GM21825 (cell line): ENCODE data around the gene ADIPOQ.
"Not testable (repeated sequence)": the region's sequence is repeated elsewhere in the genome, so short reads cannot be mapped to it uniquely, and the experiment has no call there.

Experiments used
- ATAC-seq: cut with Tn5 transposase; IDR thresholded peaks from one replicate; pipeline ENCODE4 v1.9.1; 2021; ENCODE audit warnings: mild to moderate bottlenecking, moderate library complexity; ENCODE audit not compliant: unreplicated experiment

ADIPOQ gene

DNA sequence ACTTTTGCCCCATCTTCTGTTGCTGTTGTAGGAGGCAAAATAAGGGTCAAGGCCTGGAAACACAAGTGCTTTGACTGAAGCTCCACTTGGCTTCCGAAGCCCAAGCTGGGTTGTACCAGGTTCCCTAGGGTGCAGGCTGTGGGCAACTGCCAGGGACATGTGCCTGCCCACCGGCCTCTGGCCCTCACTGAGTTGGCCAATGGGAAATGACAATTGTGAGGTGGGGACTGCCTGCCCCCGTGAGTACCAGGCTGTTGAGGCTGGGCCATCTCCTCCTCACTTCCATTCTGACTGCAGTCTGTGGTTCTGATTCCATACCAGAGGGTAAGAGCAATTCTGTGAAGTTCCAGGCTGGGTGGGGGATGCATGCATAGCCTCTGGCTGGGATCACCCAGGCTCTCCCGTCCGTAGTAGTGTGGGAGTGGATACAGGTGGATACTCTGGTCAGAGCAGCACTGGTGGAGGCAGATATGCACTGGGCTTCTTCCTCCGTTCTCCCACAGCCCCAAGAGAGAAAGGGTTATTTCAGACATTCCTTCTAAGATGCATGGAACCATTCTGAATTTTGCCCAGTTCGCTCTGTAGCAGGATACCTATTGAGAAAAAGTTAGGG is at the start of gene ADIPOQ:
TSS of gene ADIPOQ (plus strand) at position 285 of the 613 bp plus-strand sequence. CDS start 10,349 bp downstream, outside the sequence.
- no peak for ATAC-seq

DNA sequence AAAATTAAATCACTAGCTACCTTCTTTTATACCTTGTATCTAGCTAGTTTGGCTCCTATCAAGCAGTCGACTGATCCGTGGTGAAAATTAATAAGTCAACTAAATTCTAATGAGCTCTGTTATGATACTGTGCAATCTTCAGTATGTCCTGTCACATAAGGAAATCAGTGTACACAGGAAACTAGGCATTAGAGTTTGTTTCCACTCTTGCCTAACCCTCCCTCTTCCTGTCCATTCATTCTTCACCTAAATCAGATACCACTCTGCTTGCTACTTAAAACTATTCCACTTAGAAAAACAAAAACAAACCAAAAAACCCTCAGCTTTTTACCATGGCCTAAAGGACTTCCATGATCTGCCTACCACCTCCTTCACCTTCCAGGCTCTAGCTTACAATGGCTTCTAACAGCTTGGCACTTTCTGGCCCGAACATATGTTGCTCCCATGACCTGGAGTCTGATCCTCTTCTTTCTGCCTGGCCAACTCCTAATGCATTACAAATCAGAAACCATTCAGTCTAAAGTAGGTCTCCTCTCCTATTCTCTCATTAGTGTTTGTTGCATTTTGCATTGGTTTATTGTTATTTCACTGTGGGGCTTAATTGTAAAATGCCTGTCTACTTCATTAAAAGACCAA is 44.2 kb upstream of the ADIPOQ start:
- ATAC-seq, result no peak

DNA sequence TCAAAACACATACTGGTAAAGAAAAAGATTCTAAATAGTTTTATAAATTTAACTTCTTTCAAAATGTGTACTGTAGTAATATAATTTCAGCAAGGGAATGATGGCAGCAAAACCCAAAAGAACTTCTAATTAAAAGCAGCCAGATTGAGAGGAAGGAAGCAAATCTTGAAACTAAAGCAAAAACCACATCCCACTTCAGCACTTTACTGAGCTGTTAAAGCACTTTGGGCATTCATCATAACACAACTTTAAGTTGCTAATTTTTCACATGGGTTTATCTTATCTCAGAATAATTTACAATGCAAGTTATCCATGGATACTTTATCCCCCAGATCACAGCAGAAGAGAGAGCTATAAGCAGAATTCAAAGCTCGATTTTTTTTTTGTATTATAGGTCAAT is 42.2 kb upstream of the ADIPOQ start:
- no peak for ATAC-seq

DNA sequence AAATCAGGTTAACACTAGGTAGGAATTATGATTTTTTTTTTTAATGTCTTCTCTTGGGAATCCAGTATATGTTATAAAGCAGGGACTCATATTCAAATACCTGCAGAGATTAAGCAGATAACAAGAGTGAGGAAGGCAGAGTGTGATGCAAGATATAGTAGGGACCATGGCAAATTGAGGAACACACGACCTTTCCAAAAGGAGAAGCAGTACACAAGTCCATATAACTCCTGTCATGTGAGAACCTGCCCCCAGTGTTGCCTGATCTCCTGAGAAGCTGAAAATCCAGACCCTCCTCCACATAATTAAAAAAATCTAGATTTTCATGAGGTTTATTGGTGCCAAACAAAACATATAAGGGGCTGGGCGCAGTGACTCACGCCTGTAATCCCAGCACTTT is 39.8 kb upstream of the ADIPOQ start:
- ATAC-seq, result no peak

DNA sequence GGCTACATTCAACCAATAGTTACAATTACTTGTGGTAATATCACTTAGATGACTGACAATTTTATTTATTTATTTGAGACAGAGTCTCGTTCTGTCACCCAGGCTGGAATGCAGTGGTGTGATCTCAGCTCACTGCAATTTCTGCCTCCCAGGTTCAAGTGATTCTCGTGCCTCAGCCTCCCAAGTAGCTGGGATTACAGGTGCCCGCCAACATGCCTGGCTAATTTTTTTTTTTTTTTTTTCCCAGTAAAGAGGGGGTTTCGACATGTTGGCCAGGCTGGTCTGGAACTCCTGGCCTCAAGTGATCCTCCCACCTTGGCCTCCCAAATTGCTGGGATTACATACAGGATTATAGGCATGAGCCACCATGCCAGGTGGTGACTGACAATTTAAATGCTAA is 39.1 kb upstream of the ADIPOQ start:
- ATAC-seq, result not testable (repeated sequence)

DNA sequence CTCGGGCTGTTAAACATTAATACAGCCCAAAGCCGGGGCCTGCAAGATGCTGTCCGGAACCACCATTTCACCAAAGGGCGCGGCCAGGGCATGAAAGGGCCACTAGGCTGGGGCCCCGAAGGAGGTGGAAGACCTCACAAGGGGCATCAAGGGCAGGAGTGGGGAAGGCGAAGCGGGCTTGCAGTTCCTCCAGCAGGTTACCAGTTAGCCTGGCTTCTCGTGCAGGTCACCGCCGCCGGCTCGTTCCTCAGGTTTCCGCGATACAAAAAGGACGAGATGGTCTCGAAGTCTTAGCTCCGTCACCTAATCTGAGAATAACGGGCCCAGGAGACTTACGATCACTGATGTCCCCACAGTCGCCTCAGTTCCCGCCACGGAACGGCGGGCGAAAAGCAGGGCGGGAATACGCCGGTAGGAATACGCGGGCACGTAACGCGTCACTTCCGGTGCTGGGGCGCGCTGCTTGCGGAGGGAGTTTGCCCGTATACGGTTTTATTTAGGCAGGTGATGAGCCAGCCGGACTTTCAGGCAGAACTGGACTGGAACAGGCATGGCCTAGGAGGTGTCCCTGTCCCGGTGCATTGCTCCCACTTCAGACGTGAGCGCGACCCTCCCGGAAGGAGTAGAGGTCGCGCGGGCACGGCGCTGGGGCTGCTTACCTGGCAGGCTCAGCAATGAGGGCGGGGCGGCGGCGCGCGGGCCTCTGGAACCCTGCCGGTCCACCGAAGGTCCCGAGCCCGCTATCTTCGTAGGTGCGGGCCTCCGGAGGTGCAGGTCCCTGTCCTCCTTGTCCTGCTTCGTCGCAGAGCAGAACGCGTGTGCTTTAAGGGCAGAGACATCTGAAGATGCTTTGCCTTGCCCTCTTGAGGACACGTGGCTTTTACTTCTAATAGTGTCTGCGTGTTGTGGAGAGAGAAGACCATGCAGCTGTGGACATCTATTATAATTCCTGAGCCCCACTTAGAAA is 36.1 kb upstream of the ADIPOQ start, which contains the start of gene RFC4:
TSS of gene RFC4 (minus strand) at position 394 of the 967 bp plus-strand sequence. CDS start 1,769 bp downstream, outside the sequence.
- ATAC-seq, result peak; percentile 96

DNA sequence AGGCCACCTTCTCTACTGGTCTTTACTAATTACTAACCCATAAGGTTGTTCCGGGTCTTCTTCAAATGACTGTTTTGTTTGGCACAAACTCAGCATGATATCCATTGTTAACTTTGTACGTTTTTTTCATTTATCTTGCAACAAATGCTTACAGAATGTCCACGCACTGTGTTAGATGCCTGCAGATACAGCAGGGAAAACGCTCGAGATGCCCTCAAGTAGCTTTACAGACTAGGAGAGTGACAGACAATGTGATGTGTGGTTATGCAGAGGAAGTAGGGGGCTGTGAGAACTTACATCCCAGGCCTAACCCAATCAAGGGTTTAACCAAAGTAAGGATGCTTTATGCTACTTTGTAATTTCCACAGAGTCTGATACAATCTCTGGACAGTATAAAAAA is 35.3 kb upstream of the ADIPOQ start:
- no peak for ATAC-seq

GRCh38 chr3:186810336-186810996 is 32.0 kb upstream of the ADIPOQ start:
- no peak for ATAC-seq

DNA sequence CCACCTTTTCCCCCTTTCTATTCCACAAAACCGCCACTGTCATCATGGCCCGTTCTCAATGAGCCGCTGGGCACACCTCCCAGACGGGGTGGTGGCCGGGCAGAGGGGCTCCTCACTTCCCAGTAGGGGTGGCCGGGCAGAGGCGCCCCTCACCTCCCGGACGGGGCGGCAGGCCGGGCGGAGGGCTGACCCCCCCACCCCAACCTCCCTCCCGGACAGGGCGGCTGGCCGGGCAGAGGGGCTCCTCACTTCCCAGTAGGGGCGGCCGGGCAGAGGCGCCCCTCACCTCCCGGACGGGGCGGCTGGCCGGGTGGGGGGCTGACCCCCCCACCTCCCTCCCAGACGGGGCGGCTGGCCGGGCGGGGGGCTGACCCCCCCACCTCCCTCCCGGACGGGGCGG is 31.2 kb upstream of the ADIPOQ start:
- not testable (repeated sequence) for ATAC-seq

GRCh38 chr3:186814100-186814499 is 28.4 kb upstream of the ADIPOQ start:
- no peak for ATAC-seq

GRCh38 chr3:186815435-186815834 is 27.1 kb upstream of the ADIPOQ start:
- no peak for ATAC-seq

GRCh38 chr3:186818516-186818915 is 24.0 kb upstream of the ADIPOQ start:
- no peak for ATAC-seq

- ATAC-seq, result no peak
These were observed 23.6 kb upstream of the ADIPOQ start for GRCh38 chr3:186818956-186819355.

- no peak for ATAC-seq
These were observed 20.8 kb upstream of the ADIPOQ start for GRCh38 chr3:186821429-186822387.

DNA sequence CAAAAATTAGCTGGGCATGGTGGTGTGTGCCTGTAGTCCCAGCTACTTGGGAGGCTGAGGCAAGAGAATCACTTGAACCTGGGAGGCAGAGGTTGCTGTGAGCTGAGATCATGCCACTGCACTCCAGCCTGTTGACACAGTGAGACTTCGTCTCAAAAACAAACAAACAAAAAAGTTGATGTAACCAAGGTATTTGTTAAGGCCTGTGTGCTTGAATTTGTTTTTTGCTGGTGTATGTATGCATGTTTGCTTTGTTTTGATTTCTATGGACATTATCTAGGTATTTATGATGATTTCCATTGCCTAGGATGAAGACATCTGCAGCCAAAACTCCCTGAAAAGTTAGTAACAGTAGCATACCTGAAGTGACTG is 20.1 kb upstream of the ADIPOQ start:
- not testable (repeated sequence) for ATAC-seq

DNA sequence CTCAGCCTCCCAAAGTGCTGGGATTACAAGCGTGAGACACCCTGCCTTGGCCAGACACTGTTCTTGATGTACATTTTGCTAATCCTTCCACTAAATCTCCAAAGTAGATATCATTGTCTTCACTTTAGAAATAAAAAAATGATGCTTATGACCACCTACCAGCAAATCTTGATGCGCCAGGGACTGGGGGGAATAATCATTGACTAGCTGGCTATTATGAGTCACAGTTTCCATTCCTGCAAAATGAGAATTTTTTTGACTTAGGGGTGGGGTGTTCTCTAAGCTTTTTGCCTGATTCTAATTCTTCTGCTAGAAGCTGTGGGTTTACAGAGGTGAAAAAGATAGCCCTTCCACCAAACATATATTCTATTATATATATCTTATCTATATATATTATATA is 19.1 kb upstream of the ADIPOQ start:
- no peak for ATAC-seq

- ATAC-seq, result no peak
These were observed 17.9 kb upstream of the ADIPOQ start for GRCh38 chr3:186824430-186825139.

DNA sequence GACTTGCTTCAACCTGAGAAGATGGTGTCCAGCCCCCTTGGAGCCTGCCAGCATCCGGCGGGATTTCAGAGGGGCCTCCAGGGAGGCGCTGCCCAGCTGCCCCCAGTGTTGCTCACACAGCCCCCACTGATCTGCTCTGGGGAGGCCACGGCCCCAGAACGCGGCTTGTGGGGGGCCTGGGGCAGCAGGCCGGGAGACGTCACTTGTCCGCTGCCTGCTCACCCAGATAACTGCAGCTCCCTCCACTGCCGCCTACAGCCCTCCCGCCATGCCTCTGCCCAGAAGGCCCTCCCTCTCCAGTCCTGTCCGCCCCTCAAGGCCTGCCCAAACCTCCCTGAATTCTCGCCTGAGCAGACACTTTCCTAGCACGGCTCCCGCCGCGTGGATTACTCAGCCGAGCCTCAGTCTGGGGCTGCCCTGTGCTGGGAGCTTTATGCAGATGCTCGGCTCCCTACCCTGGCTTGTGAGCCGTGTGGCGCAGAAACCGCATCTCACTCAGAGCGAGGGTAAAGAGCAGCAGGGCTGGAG is 17.2 kb upstream of the ADIPOQ start:
- ATAC-seq, result no peak

DNA sequence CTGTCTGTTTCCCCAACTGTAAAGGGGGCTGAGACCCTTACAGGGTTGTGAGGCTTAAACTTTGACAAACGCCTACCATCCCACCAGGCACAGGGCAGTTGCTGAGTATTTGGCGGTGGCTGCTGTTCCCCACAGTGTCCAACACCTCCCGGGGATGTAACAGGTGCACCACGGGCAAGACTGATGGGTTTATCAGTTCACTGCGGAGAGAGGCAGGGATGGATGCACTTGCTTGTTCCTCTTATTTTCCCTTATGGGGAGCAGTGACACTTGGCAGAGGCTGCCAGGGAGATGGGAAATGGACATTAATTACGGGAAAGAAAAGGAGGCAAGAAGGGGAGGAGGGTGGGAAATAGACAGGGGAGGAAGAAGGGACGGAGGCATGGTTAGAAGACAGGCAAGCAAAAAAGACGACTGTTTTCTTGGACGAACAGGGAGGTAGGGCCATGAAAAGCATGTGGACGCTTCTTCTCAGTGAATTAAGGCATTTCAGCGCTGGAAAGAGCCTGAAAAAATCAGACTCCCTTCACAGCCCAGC is 16.6 kb upstream of the ADIPOQ start:
- no peak for ATAC-seq
